Hematopoietic multipotent progenitor cell treated with erythropoietin and hydrocortisone succinate and interleukin-3 and kit ligand, for 15 days (in vitro differentiated cells): Measurements from ENCODE around the gene IL17REL.

ENCODE experiments used
- DNase-seq: peaks from one replicate; pipeline ENCODE4 v3.0.0-alpha.2; 2015; ENCODE audit warnings: low spot score

IL17REL gene

DNA sequence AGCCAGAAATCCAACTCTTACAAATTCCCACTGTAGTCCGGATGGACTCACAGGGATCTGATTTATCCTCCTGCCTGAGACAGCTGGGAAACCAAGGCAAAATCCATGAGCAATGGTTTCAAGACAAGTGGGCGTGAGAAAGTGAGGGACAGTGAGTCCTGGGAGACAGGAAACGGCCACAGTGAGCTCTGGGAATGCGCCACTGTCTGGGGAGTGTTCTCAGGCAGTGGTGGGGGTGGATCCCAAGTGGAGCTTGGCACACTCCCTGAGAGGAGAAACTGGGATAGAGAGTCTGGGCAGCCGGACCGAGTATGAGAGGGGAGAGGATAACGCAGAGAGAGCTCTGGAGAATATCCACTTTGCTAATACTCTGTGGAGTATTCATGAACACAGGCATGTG is 9.8 kb downstream of the IL17REL start:
- no peak for DNase-seq

DNA sequence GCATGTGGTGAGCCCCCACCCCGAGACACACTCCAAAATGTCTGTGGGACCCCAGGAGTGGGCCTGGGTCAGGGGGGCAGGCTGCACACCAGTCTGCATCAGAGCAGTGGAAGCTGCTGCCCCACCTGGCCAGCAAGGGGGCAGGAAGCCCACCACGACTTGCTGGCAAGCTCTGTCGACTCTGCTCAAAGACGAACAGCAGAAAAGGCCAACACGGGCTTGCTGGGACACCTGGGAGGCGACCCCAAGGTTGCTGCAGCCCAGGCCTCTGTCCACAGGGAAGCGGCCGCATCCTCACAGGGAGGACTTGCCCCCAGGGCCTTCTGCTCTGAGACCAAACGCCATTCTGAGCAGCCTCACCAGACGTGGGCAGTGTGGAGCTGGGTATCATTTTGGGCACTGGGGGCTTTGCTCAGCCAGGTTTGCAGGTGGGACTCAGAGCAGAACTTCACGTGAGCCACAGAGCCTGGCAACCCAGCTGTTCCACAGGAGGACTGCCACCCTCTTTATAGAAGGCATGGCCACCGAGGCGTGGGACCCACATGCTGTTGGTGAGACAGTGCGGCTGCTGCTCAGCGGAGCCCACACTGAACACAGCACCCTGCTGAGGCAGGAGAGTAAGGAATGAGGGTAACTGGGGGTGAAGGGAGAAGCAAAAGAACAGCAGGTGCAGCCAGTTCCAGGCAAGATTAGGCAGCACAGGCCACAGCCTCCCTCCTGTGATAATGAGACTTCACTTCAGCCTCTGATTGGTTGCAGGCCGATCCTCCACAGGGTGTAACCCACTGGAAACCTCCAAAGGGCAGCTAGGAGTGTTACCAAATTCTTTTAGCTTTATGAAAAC is 11.0 kb downstream of the IL17REL start:
- DNase-seq = peak; percentile 67

GRCh38 chr22:50000587-50001387 is 11.8 kb downstream of the IL17REL start:
- DNase-seq = no peak

- no peak for DNase-seq
Observed at GRCh38 chr22:49999946-50000586, 12.5 kb downstream of the IL17REL start.

GRCh38 chr22:49999063-49999945 is 13.3 kb downstream of the IL17REL start:
- peak; percentile 37 for DNase-seq

- DNase-seq = no peak
Observed at GRCh38 chr22:49998718-49999062, 13.9 kb downstream of the IL17REL start.

DNA sequence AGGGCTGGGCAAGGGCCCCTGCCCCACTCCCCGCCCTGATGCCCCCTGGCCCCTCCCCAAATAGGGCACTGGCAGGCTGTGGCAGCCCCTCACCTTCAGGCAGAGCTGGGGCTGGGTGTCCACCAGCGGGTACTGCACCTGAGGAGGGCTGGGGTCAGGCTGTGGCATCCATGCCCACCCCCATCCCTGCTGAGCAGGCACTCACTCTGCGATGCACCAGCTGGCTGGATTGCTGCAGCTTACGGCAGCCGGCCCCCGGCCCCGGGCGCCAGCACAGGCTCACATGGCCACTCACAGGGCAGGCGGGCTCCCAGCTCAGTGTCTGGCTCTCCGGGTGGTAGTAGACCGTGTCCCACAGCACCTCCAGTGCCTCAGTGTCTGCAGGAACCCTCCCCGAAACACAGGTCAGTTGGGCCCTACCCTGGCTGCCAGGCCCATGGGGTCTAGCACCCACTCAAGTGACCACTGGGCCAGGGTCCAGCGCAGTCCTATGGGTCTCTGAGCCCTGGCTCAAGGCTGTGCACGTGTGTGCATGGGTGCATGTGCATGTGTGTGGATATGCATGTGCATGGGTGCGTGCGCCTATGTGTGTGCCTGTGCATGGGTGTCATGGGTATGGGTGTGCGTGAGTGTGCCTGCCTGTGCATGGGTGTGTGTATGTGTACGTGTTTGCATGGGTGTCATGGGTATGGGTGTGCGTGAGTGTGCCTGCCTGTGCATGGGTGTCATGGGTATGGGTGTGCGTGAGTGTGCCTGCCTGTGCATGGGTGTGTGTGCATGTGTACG is 14.4 kb downstream of the IL17REL start:
- no peak for DNase-seq

GRCh38 chr22:49997251-49997599 is 15.3 kb downstream of the IL17REL start:
- DNase-seq = no peak

DNA sequence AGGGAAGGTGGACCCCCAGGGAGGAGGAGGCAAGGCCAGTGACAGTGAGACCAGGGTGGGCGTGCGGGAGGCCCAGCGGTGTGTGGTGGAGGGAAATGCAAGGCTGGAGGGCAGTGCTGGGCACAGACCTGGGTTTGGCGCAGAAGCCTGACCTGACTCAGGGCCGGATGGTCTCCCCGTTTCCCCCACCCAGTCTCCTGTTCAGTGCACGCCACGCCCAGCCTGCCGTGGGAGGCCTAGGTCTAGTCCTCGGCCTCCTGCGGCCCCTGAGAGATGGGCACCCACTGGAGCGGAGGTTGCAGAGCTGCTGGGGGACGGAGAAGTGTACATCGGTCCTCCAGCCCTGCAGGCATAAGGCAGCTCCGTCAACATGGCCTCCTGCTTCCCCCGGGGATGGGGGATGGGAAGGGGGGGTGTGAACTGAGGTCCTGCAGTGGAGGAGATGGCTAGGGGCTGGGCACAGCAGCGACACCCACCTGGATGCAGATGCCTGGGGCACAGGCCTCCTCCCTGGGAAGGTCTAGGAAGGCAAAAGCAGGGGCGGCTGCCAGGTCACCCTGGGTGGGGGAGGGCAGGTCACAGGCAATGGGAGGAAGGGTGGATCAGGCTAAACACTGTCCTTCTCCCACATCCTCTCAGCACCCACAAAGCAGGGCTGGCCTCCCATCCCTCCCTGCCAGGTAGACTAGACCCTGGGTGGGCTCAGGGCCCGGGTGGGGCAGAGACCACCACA is 15.9 kb downstream of the IL17REL start:
- DNase-seq = no peak

- DNase-seq = no peak
Observed at GRCh38 chr22:49996119-49996517, 16.4 kb downstream of the IL17REL start.

GRCh38 chr22:49995361-49996118 is 17.0 kb downstream of the IL17REL start:
- no peak for DNase-seq

GRCh38 chr22:49995041-49995360 is 17.6 kb downstream of the IL17REL start:
- DNase-seq = no peak

DNA sequence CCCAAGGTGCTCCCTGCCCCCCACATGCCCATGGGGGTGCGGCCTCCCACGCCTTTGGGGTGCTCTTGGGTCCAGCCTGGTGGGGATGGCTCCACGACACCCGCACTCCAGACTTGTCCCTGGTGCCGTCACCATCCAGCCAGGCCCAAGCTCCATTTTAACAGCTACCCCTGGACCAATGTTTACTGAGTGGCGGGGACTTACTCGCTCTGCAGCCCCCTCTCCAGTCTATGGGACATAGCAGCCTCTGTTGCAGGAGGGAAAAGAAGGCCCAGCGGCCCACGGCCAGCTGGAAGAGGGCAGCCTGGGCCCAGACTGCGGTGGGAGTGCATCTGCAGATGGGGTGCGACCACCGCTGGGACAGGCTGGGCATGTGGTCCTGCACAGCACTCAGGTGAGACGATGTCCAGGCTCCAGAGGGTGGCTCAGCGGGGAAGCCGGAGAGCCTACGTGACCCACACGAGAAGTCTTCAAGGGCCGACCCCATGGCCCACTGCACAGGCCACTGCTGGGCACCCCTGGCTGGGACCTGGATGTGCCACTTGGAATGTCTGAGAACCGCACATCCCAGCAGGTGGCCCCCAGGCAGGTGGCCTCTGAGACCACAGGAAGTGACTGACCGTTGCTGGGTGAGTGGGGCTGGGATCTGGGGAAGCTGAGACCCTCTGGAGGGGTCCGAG is 18.1 kb downstream of the IL17REL start:
- DNase-seq = no peak

GRCh38 chr22:49993649-49994360 is 18.8 kb downstream of the IL17REL start:
- DNase-seq = no peak

DNA sequence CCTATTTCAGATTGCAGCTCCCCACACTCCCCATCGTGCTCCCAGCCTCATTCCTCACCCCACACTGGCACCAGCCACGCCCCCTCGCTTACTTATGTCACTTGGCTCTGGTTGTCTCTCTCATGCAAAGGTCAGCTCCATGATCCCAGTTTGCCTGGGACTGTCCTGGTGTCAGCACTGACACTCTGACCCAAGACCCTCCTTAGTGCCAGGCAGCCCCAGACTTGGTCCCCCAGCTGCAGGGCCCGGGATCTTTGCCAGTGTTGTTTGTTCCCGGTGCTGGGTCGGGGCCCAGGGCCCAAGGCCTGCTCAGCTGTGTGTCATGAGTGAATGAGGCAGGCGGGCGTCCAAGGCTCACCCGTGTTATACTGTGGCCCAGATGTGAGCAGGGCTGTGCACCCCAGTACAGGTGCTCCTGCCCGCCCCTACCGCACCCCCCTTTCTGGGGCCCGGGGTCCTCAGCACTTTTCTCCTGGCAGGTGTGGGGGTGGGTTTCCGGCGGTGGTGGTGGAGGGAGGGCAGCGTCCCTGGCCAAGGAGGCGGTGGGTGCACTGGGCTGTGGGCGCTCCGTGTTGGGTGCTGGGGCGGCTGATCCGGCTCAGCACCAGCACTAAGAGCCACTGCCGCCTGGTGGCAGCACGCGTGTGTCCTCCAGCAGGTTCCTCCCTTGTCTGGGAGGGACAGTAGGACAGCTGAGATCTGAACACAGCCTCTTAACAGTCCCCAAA is 19.5 kb downstream of the IL17REL start:
- peak; percentile 53 for DNase-seq

- DNase-seq = no peak
Observed at GRCh38 chr22:49991907-49992533, 20.5 kb downstream of the IL17REL start.

DNA sequence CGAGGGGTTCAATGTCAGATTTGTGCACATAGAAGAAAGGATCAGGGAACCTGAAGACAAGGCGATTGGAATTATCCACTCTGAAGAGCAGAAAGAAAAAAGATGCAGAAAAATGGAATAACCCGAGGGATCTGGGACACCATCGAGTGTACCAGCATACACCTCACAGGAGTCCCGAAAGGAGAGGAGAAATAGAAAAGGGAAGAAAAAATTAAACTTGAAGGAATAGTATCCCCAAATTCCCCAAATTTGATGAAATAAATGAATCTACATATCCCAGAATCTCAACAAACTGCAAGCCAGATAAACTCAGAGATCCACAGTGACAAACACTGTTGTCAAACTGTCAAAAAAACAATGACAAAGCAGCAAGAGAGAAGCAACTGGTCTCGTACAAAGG is 21.4 kb downstream of the IL17REL start:
- no peak for DNase-seq
